HAP-1 (cell line): ENCODE results near the gene SUB1.
"Not testable (repeated sequence)": the region's sequence is repeated elsewhere in the genome, so short reads cannot be mapped to it uniquely, and the experiment has no call there.

Experiments
- DNase-seq, 2 experiments: peaks; one replicate each; pipeline ENCODE4 v3.0.0-alpha.2; 2016 to 2020; ENCODE audit warnings: low spot score in 2 of 2
- H3K27me3 ChIP-seq: fragments of 250-450 bp; sonication (Bioruptor Pico); 2 replicates; pipeline ENCODE4 v1.5.1; 2020; ENCODE audit warnings: low read depth, mild to moderate bottlenecking, moderate library complexity
- H3K36me3 ChIP-seq: fragments of 250-450 bp; sonication (Bioruptor Pico); replicated peaks from 2 replicates; pipeline ENCODE4 v1.5.1; 2020; ENCODE audit warnings: mild to moderate bottlenecking
- H3K4me1 ChIP-seq: fragments of 250-450 bp; sonication (Bioruptor Pico); 2 replicates; pipeline ENCODE4 v1.5.1; 2020; ENCODE audit warnings: mild to moderate bottlenecking
- H3K4me3 ChIP-seq: fragments of 250-450 bp; sonication (Bioruptor Pico); 2 replicates; pipeline ENCODE4 v1.5.1; 2020; ENCODE audit warnings: mild to moderate bottlenecking, moderate library complexity
- H3K9me3 ChIP-seq: fragments of 250-450 bp; sonication (Bioruptor Pico); 2 replicates; pipeline ENCODE4 v1.5.1; 2020; ENCODE audit warnings: mild to moderate bottlenecking, moderate library complexity
- in situ Hi-C: fragments of 300-500 bp; cut with MboI; formaldehyde crosslinking; loops from 3 replicates; pipeline ENCODE4 v1.14.3; 2020; ENCODE audit warnings: low sequenced_read_pairs, inconsistent platforms, mixed read lengths

Gene SUB1

DNA sequence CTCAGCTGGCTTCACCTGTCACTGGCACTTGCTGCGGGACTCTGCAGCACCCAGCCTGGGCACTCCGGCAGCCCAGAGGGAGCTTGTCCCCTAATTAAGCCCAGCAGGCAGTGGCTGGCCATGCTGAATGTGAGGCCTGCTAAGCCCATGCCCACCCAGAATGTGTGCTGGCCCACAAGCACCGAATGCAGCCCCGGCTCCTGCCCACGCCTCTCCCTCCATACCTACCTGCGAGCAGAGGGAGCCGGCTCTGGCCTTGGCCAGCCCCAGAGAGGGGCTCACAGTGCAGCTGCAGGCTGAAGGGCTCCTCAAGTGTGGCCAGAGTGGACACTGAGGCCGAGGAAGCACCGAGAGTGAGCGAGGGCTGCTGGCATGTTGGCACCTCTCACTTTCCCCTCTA, 32.4 kb upstream of the SUB1 start:
- H3K36me3 ChIP-seq: no peaks in the 10 kb centered on the region
- no peaks in the 10 kb centered on the region for H3K4me1 ChIP-seq
- no peak for DNase-seq
- in situ Hi-C loops: no loop called here
- H3K9me3 ChIP-seq: no peaks in the 10 kb centered on the region
- H3K4me3 ChIP-seq: no peak overlapping the region
- H3K27me3 ChIP-seq: no peaks in the 10 kb centered on the region

DNA sequence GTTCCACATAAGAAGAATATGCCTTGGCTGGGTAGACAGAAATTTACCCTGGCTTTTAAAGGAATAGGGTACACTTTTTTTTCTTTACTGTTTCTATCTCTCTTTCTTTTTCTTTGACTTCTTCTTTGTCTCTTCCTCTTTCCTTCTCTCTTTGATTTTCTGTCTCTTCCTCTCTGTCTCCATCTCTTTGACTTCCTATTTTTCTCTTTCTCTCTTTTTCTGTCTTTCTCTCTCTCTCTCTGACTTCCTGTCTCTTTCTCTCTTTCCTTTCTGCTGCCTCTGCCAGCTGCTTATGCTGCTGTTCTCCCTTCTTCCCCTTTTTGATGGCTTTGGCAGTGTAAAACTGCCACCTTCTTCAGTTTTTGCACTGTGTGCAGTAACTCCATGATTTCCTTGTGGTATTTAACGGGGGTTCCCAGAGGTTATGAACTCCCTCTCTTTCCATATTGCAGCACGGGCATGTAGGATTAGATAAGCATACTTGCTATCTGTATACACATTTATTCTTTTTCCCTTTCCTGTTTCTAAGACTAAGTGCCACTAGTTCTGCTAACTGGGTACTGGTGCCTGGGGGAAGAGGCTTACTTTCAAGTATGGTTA, 31.1 kb upstream of the SUB1 start:
- in situ Hi-C loops, H3K27me3 ChIP-seq, DNase-seq, H3K4me1 ChIP-seq, H3K9me3 ChIP-seq, H3K36me3 ChIP-seq, H3K4me3 ChIP-seq: not testable (repeated sequence)

DNA sequence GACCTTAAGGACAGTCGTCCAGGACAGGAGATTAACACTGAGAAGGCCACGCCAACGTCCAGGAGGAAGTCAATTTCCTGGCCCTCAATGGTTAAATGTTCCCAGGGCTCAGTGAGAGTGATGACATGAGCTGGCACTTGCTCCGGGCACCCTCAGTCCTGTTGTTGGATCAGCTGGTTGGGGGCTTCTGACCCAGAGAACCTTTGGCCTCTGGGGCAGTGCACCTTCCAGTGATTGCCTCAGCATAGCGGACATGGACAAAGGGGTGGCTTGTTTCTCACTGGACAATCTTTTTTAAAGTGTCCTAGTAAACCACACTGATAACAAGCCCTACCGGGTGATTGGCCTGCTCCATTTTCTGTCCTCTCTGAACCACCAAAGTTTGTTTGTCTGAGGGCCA, 28.8 kb upstream of the SUB1 start:
- H3K4me3 ChIP-seq, H3K36me3 ChIP-seq, DNase-seq, in situ Hi-C loops, H3K4me1 ChIP-seq, H3K9me3 ChIP-seq, H3K27me3 ChIP-seq: not testable (repeated sequence)

DNA sequence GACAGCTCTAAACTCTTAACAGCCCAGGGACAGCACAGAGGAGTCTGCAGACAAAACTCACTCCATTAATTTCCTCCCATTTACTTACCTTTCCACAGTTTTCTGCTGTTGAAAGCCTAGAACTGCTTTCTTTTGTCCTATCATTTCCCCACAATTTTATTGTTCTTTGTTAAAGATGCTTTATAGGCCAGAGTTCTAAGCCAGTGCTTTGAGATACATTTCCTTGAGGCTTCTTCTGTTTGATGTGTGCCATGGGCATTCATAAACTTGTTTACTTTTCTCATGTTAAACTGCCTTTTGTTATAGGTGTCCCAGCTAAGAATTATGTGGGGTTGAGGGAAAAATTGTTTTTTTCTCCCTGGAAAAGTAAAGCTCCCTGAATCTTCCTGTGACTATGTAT, 25.9 kb upstream of the SUB1 start:
- H3K4me1 ChIP-seq: no peaks in the 10 kb centered on the region
- no peak overlapping the region for H3K4me3 ChIP-seq
- H3K27me3 ChIP-seq: no peaks in the 10 kb centered on the region
- no peaks in the 10 kb centered on the region for H3K36me3 ChIP-seq
- in situ Hi-C loops: no loop called here
- DNase-seq: peak in 1 of 2 experiments; percentile 63
- no peaks in the 10 kb centered on the region for H3K9me3 ChIP-seq

DNA sequence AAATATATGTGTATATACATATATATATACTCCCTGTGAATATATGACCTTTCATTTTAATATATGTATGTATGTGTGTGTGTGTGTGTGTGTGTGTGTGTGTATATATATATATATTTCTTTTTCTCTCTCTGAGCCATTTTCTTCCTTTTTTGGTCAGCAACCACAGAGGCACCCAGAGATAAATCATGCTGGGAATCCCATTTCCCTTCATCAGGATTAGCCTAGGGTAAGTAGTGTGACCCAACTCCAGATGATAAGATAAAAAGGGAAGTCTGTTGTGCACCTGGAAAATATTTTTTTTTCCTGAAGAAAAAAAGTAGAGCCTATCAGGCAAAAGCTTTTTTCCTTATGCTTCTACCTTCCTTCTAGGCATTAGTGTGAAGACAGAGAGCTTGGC, 25.4 kb upstream of the SUB1 start:
- Histone ChIP-seq H3K4me3 (no peak overlapping the region), H3K4me1 (no peaks in the 10 kb centered on the region), H3K27me3 (no peaks in the 10 kb centered on the region), H3K36me3 (no peaks in the 10 kb centered on the region), H3K9me3 (no peaks in the 10 kb centered on the region)
- in situ Hi-C loops: no loop called here
- no peak for DNase-seq

DNA sequence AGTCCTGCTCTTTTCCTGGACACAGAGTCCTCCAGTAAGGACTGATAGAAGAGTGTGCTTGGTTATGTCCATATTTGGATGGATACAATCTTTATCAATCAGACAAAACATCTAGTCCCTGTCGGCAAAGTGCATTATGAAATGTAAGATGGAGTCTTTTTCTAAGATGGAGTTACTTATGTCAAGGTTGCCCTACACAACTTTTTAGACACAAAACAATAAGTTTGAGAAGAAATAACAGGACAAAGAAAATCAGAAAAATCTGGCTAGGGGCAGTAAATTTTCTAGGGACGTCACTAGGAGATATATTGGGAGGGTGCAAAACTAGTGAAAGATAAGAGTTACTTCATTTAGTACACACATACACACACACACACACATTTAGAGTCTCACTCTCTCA, 23.3 kb upstream of the SUB1 start:
- in situ Hi-C loops: no loop called here
- H3K9me3 ChIP-seq: no peaks in the 10 kb centered on the region
- no peaks in the 10 kb centered on the region for H3K36me3 ChIP-seq
- no peaks in the 10 kb centered on the region for H3K4me1 ChIP-seq
- H3K27me3 ChIP-seq: no peaks in the 10 kb centered on the region
- DNase-seq: no peak
- H3K4me3 ChIP-seq: no peak overlapping the region

DNA sequence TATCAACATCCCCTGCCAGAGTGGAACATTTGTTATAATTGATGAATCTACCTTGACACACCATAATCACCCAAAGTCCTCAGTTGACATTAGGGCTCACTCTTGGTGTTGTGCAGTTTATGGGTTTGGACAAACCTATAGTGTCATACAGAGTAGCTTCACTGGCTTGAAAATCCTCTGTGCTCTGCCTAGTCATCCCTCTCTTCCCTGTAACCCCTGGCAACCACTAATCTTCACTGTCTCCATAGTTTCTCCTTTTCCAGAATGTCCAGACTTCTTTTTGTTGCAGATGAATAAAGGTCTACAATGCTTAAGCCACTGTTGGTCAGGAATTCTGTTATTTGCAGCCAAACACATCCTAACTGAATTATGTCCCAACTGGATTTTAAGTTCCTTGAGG, 22.5 kb upstream of the SUB1 start:
- H3K4me1 ChIP-seq: no peaks in the 10 kb centered on the region
- DNase-seq: no peak

DNA sequence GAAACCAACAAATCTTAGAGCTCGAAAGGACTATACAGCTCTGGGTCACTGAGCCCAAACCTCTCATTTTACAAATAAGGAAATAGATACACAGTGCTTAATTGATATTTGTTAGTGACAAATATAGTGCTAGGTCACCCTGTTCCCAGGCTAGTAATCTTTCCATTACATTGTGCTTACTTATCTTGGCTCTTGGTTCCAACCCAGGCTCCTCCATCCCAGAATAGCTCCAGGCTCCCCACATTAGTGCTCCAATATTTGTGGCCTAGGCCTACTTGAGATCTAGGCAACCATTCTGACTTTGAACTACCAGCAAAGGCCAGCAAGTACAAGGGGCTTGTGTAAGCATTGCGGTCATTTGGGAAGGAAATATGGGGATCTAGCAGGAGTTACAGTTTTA, 21.7 kb upstream of the SUB1 start:
- Histone ChIP-seq H3K36me3 (no peaks in the 10 kb centered on the region), H3K4me1 (no peaks in the 10 kb centered on the region), H3K4me3 (no peak overlapping the region), H3K27me3 (no peaks in the 10 kb centered on the region), H3K9me3 (no peaks in the 10 kb centered on the region)
- in situ Hi-C loops: no loop called here
- DNase-seq: no peak

More for the DNA sequence above, 22.5 kb upstream of the SUB1 start:
- Histone ChIP-seq H3K9me3 (no peaks in the 10 kb centered on the region), H3K4me3 (no peak overlapping the region), H3K27me3 (no peaks in the 10 kb centered on the region), H3K36me3 (no peaks in the 10 kb centered on the region)
- in situ Hi-C loops: no loop called here

DNA sequence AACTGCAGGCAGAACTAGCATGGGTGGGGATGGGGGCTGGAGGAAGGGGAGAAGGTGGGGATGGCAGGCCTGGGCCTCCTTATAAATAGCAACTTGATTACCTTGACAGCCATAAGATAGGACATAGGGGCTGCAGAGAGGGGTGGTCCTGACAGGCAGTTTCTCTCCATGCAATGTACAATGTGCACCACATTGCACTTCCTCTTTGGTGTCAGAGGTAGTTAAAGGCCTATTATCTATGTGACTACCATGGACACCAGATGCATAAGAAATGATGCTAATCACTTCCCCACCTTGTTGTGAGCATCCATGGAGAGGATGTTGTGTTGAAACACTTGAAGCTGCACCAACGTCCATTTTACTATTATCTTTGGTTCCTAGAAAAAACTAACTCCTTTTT, 20.2 kb upstream of the SUB1 start:
- H3K36me3 ChIP-seq: no peaks in the 10 kb centered on the region
- in situ Hi-C loops: no loop called here
- no peak for DNase-seq
- H3K4me1 ChIP-seq: no peaks in the 10 kb centered on the region
- H3K4me3 ChIP-seq: no peak overlapping the region
- no peaks in the 10 kb centered on the region for H3K9me3 ChIP-seq
- H3K27me3 ChIP-seq: no peaks in the 10 kb centered on the region

DNA sequence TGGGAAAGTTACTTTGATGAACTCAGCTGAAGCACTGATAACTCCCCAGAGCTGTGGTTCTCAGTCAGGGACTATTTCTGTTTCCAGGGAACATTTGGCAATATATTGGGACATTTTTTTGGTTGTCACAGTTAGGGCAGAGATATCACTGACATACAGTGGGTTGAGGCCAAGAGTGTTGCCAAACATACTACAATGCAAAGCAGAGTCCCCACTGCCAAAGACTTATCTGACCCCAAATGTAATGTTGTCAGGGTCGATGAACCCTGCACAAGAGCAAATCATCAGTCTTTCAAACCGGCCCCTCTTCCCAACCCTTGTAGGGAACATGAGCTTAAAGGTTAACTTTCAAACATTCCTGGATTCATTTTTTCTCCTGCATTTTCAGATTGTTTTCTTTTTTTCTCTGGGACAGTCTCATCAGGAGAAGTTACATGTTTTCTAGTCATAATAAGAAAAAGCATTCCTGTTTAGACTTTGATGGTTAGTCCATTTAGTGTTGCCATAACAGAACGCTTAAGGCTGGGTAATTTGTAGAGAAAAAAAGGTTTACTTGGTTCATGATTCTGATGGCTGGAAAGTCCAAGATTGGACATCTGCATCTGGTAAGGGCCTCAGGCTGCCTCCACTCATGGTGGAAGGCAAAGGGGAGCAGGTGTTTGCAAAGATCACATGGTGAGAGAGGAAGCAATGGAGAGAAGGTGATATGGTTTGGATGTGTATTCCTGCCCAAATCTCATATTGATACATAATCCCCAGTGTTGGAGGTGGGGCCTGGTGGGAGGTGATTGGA, 18.8 kb upstream of the SUB1 start:
- in situ Hi-C loops: no loop called here
- Histone ChIP-seq H3K4me3 (no peak overlapping the region), H3K36me3 (no peaks in the 10 kb centered on the region), H3K9me3 (no peaks in the 10 kb centered on the region), H3K27me3 (no peaks in the 10 kb centered on the region), H3K4me1 (no peaks in the 10 kb centered on the region)
- DNase-seq: no peak

DNA sequence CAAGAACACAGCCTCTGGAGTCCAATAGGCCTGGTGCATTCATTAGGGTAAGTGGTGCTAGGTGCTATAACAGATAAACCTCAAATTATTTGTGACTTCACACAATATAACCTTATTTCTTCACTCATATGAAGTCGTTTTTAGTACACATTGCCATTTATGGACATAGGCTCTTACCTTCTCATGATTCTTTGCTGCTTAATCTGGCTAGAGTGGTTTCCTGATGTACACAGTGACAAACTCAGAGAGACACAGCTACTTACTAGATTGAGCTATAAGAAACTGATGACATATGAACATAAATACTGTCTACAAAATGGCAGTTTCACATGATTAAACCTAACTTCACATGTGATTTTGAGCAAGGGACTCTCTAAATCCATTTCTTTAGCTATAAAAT, 14.2 kb upstream of the SUB1 start:
- Histone ChIP-seq H3K9me3 (no peaks in the 10 kb centered on the region), H3K4me1 (no peaks in the 10 kb centered on the region), H3K4me3 (no peak overlapping the region), H3K36me3 (no peaks in the 10 kb centered on the region), H3K27me3 (no peaks in the 10 kb centered on the region)
- no peak for DNase-seq
- in situ Hi-C loops: no loop called here

DNA sequence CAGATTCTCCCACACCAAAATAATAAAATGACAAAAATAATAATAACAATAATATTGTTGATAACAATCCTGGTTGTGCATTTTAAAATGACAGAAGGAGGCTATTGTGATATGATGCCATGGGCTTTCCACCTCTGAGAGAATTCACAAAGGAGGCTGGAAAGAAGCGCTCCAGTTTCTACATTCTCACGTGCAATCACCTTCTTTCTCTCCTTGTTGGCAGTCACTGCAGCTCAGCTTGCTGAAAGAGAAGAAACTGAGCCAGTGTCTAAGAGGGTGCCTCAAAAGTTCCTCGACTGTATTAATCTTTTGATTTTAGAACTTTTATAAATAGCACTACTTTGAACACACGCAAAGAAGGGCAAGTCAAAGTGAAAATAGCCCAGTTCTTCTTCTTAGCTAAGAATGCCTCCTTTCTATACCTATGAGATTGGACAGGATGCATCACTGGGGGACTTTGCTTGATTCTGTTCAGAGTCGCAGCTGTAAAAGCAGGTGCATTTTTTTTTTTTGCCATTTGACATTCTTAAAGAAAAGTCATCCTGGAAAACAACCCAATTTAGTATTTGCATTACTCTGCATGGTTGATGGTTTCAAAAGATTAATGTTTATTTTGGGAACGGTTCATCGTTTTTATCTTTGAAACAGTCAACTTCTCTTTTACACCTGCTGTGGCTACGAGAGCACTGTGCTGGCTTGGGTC, 12.4 kb upstream of the SUB1 start:
- Histone ChIP-seq H3K9me3 (no peaks in the 10 kb centered on the region), H3K27me3 (no peaks in the 10 kb centered on the region), H3K36me3 (no peaks in the 10 kb centered on the region), H3K4me3 (no peak overlapping the region), H3K4me1 (no peaks in the 10 kb centered on the region)
- no peak for DNase-seq
- in situ Hi-C loops: no loop called here

DNA sequence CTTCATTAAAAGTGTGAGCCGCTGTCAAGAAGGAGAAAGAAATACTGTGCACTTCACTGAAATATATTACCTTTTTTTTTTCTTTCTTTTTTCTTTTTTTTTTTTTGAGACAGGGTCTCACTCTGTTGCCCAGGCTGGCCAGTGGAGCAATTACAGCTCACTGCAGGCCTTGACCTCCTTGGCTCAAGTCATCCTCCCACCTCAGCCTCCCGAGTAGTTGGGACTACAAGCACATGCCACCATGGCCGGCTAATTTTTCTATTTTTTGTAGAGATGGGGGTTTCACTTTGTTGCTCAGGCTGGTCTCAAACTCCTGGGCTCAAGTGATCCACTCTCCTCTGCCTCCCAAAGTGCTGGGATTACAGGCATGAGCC, 11.9 kb upstream of the SUB1 start:
- H3K4me1 ChIP-seq, H3K36me3 ChIP-seq, H3K4me3 ChIP-seq, DNase-seq, in situ Hi-C loops, H3K27me3 ChIP-seq, H3K9me3 ChIP-seq: not testable (repeated sequence)

DNA sequence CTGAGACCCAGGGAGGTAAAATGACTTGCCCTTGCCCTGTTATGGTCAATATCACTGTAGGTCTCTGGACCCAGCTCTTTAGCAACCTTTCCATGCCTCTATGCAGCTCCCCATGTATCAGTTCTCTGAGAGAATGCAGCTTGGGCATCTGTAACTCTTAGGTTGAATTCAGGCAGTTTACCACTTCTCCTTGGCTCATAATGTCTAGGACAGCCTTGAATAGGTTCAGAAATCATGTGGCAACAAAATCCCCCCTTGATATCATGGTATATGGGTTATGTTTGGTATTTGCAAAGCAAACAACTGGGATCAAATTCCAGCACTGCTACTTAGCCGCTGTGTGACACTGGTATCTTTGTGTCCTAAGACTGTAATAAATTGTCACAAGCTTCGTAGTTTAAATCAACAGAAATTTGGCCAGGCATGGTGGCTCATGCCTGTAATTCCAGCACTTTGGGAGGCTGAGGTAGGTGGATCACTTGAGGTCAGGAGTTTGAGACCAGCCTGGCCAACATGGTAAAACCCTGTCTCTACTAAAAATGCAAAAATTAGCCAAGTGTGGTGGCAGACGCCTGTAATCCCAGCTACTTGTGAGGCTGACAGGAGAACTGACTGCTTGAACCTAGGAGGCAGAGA, 10.7 kb upstream of the SUB1 start:
- no peak for DNase-seq
- Histone ChIP-seq H3K9me3 (no peaks in the 10 kb centered on the region), H3K36me3 (no peaks in the 10 kb centered on the region), H3K27me3 (no peaks in the 10 kb centered on the region), H3K4me3 (no peak overlapping the region), H3K4me1 (no peaks in the 10 kb centered on the region)
- in situ Hi-C loops: no loop called here
